Mesenchymal stem cell (in vitro differentiated cells and primary cell): ENCODE data around the gene DMRT2.

Source experiments
- DNase-seq: peaks from one replicate; pipeline ENCODE4 v3.0.0-alpha.2; 2013
- H2AFZ ChIP-seq: one replicate; pipeline ENCODE4 v1.6.1; 2013; ENCODE audit warnings: low read depth, mild to moderate bottlenecking, control low read depth, inconsistent platforms, low read length, moderate library complexity
- H2AK5ac ChIP-seq: 2 replicates; pipeline ENCODE4 v1.6.1; 2013; ENCODE audit warnings: low read length, moderate library complexity, mild to moderate bottlenecking, inconsistent platforms; ENCODE audit not compliant: severe bottlenecking
- H2BK120ac ChIP-seq: one replicate; pipeline ENCODE4 v1.6.1; 2013; ENCODE audit warnings: low read depth, mild to moderate bottlenecking, inconsistent platforms, low read length, moderate library complexity
- H2BK12ac ChIP-seq, 2 experiments: one replicate each; pipeline ENCODE4 v1.6.1; 2013; ENCODE audit warnings: inconsistent platforms in 2 of 2, low read length in 2 of 2, mild to moderate bottlenecking in 2 of 2, moderate library complexity in 2 of 2, control low read depth in 1 of 2
- H2BK15ac ChIP-seq: one replicate; pipeline ENCODE4 v1.6.1; 2013; ENCODE audit warnings: mild to moderate bottlenecking, low read depth, inconsistent platforms; ENCODE audit not compliant: poor library complexity, severe bottlenecking
- H2BK5ac ChIP-seq: 2 replicates; pipeline ENCODE4 v1.6.1; 2013; ENCODE audit warnings: low read depth, mild to moderate bottlenecking, low read length, control low read depth, inconsistent platforms; ENCODE audit not compliant: poor library complexity, severe bottlenecking
- H3K14ac ChIP-seq, 2 experiments: one replicate each; pipeline ENCODE4 v1.6.1; 2013; ENCODE audit warnings: inconsistent platforms in 2 of 2, low read length in 2 of 2, control low read depth in 1 of 2, mild to moderate bottlenecking in 1 of 2, moderate library complexity in 1 of 2
- H3K18ac ChIP-seq, 2 experiments: one replicate each; pipeline ENCODE4 v1.6.1; 2013; ENCODE audit warnings: inconsistent platforms in 2 of 2, low read length in 2 of 2, control low read depth in 1 of 2, low read depth in 1 of 2, mild to moderate bottlenecking in 1 of 2
- H3K23ac ChIP-seq, 2 experiments: one replicate each; pipeline ENCODE4 v1.6.1; 2013; ENCODE audit warnings: inconsistent platforms in 2 of 2, low read length in 2 of 2, mild to moderate bottlenecking in 2 of 2, moderate library complexity in 2 of 2, control low read depth in 1 of 2
- H3K27ac ChIP-seq: 2 replicates; pipeline ENCODE4 v1.5.1; 2013; ENCODE audit warnings: mild to moderate bottlenecking, moderate library complexity, low read length, control low read depth, inconsistent platforms; ENCODE audit not compliant: poor library complexity, severe bottlenecking
- H3K27me3 ChIP-seq, 2 experiments: 2 replicates each; pipeline versions ENCODE4 v1.6.1 to v1.7.0; 2013; ENCODE audit warnings: low read length in 2 of 2, mild to moderate bottlenecking in 2 of 2, moderate library complexity in 2 of 2, control low read depth in 1 of 2, inconsistent platforms in 1 of 2; ENCODE audit not compliant: control insufficient read depth in 1 of 2, insufficient read depth in 1 of 2
- H3K36me3 ChIP-seq, 2 experiments: 2 replicates each; pipeline versions ENCODE4 v1.6.1 to v1.7.0; 2013; ENCODE audit warnings: low read length in 2 of 2, control low read depth in 1 of 2, inconsistent platforms in 1 of 2, low read depth in 1 of 2, mild to moderate bottlenecking in 1 of 2; ENCODE audit not compliant: insufficient read depth in 2 of 2, control insufficient read depth in 1 of 2
- H3K4ac ChIP-seq, 2 experiments: one replicate each; pipeline ENCODE4 v1.6.1; 2013; ENCODE audit warnings: inconsistent platforms in 2 of 2, low read length in 2 of 2, mild to moderate bottlenecking in 2 of 2, moderate library complexity in 2 of 2, control low read depth in 1 of 2, low read depth in 1 of 2
- H3K4me1 ChIP-seq: 2 replicates; pipeline ENCODE4 v1.6.1; 2013; ENCODE audit warnings: low read depth, low read length, control low read depth; ENCODE audit not compliant: control insufficient read depth, insufficient read depth
- H3K4me2 ChIP-seq: 2 replicates; pipeline ENCODE4 v1.6.1; 2013; ENCODE audit warnings: low read length, mild to moderate bottlenecking, inconsistent platforms; ENCODE audit not compliant: poor library complexity, severe bottlenecking
- H3K4me3 ChIP-seq, 2 experiments: 2 replicates each; pipeline versions ENCODE4 v1.5.1 to v1.7.0; 2013; ENCODE audit warnings: low read length in 2 of 2, mild to moderate bottlenecking in 2 of 2, control low read depth in 1 of 2, low read depth in 1 of 2; ENCODE audit not compliant: insufficient read depth in 1 of 2
- H3K79me1 ChIP-seq: replicated peaks from 2 replicates; pipeline ENCODE4 v1.6.1; 2013; ENCODE audit warnings: mild to moderate bottlenecking, control low read depth, low read length, inconsistent platforms; ENCODE audit not compliant: poor library complexity, severe bottlenecking
- H3K9ac ChIP-seq: 2 replicates; pipeline ENCODE4 v1.7.0; 2013; ENCODE audit warnings: mild to moderate bottlenecking, low read length, moderate library complexity
- H3K9me3 ChIP-seq: 2 replicates; pipeline ENCODE4 v1.7.0; 2013; ENCODE audit warnings: mild to moderate bottlenecking, low read length; ENCODE audit not compliant: control insufficient read depth
- H4K8ac ChIP-seq: one replicate; pipeline ENCODE4 v1.6.1; 2013; ENCODE audit warnings: inconsistent platforms, mild to moderate bottlenecking, low read length, moderate library complexity
- H4K91ac ChIP-seq: one replicate; pipeline ENCODE4 v1.6.1; 2013; ENCODE audit warnings: mild to moderate bottlenecking, low read length, inconsistent platforms
- WGBS: methylation state at CpG from one replicate; pipeline ENCODE4 v1.1.7; 2013; ENCODE audit warnings: mixed read lengths; 5-methylcytosine and 5-hydroxymethylcytosine counted together

The DMRT2 gene

GRCh38 chr9:1034271-1034670 is 15.9 kb upstream of the DMRT2 start:
- H2BK120ac ChIP-seq = no peak overlapping the region
- no peak overlapping the region for H3K18ac ChIP-seq
- H3K4ac ChIP-seq = no peak overlapping the region
- no peak overlapping the region for H3K23ac ChIP-seq
- DNase-seq = no peak
- H4K91ac ChIP-seq = no peak overlapping the region
- no peak overlapping the region for H2AK5ac ChIP-seq
- H3K27ac ChIP-seq = no peak overlapping the region
- no peak overlapping the region for H2BK12ac ChIP-seq
- no CpG with 5 or more reads among the region's 3 CpGs for WGBS
- no peak overlapping the region for H3K4me3 ChIP-seq
- no peak overlapping the region for H3K14ac ChIP-seq
- H3K27me3 ChIP-seq = peaks cover 0 to 9% of the 10 kb centered on the region in 2 experiments
- H3K4me2 ChIP-seq = no peak overlapping the region
- no peak overlapping the region for H4K8ac ChIP-seq
- no peaks in the 10 kb centered on the region for H3K9me3 ChIP-seq
- H3K4me1 ChIP-seq = no peaks in the 10 kb centered on the region
- no peak overlapping the region for H2BK5ac ChIP-seq
- no peaks in the 10 kb centered on the region for H3K79me1 ChIP-seq
- no peak overlapping the region for H3K9ac ChIP-seq
- no peaks in the 10 kb centered on the region for H3K36me3 ChIP-seq
- no peak overlapping the region for H2AFZ ChIP-seq
- H2BK15ac ChIP-seq = no peak overlapping the region

- Histone ChIP-seq H3K27ac (no peak overlapping the region), H2BK5ac (no peak overlapping the region), H3K79me1 (no peaks in the 10 kb centered on the region), H3K18ac (no peak overlapping the region), H3K4me1 (no peaks in the 10 kb centered on the region), H3K4me3 (no peak overlapping the region), H3K14ac (no peak overlapping the region), H3K27me3 (peaks cover 0 to 12% of the 10 kb centered on the region in 2 experiments), H3K9me3 (no peaks in the 10 kb centered on the region), H2BK12ac (no peak overlapping the region), H4K91ac (no peak overlapping the region), H3K4ac (no peak overlapping the region), H2BK15ac (no peak overlapping the region), H3K23ac (no peak overlapping the region), H2BK120ac (no peak overlapping the region), H3K4me2 (no peak overlapping the region), H3K9ac (no peak overlapping the region), H4K8ac (no peak overlapping the region), H2AK5ac (no peak overlapping the region), H3K36me3 (no peaks in the 10 kb centered on the region), H2AFZ (no peak overlapping the region)
- WGBS = 51% methylated on average over 4 of the region's 4 CpGs
- no peak for DNase-seq
Observed at GRCh38 chr9:1039589-1039988, 10.6 kb upstream of the DMRT2 start.

- Histone ChIP-seq H3K4me2 (no peak overlapping the region), H3K9ac (no peak overlapping the region), H3K4me3 (peak overlapping the region in 1 of 2 experiments; percentile 21), H3K14ac (no peak overlapping the region), H4K91ac (no peak overlapping the region), H3K4me1 (no peaks in the 10 kb centered on the region), H3K27ac (no peak overlapping the region), H3K27me3 (peaks cover 0 to 12% of the 10 kb centered on the region in 2 experiments), H2BK15ac (no peak overlapping the region), H2AFZ (no peak overlapping the region), H4K8ac (no peak overlapping the region), H2AK5ac (no peak overlapping the region), H2BK12ac (no peak overlapping the region), H3K79me1 (no peaks in the 10 kb centered on the region), H3K4ac (no peak overlapping the region), H3K9me3 (no peaks in the 10 kb centered on the region), H3K18ac (no peak overlapping the region), H3K36me3 (no peaks in the 10 kb centered on the region), H2BK5ac (no peak overlapping the region), H2BK120ac (no peak overlapping the region), H3K23ac (no peak overlapping the region)
- 79% methylated on average over 40 of the region's 45 CpGs for WGBS
- no peak for DNase-seq
Observed at GRCh38 chr9:1042466-1042865, 7.7 kb upstream of the DMRT2 start.

GRCh38 chr9:1044643-1045042 is 5.5 kb upstream of the DMRT2 start:
- Histone ChIP-seq H3K9me3 (no peaks in the 10 kb centered on the region), H3K14ac (no peak overlapping the region), H3K27ac (no peak overlapping the region), H3K4me3 (peak overlapping the region in 1 of 2 experiments; percentile 47), H4K8ac (no peak overlapping the region), H3K4ac (no peak overlapping the region), H3K79me1 (no peaks in the 10 kb centered on the region), H2BK15ac (no peak overlapping the region), H3K23ac (no peak overlapping the region), H3K4me2 (no peak overlapping the region), H4K91ac (no peak overlapping the region), H3K18ac (no peak overlapping the region), H3K9ac (peak overlapping the region; percentile 24), H2BK5ac (no peak overlapping the region), H2AFZ (no peak overlapping the region), H2BK120ac (no peak overlapping the region), H2AK5ac (no peak overlapping the region), H2BK12ac (no peak overlapping the region), H3K36me3 (no peaks in the 10 kb centered on the region), H3K4me1 (no peaks in the 10 kb centered on the region), H3K27me3 (peaks cover 0 to 7% of the 10 kb centered on the region in 2 experiments)
- no peak for DNase-seq
- WGBS = 88% methylated on average over 11 of the region's 11 CpGs
